Thyroid gland (tissue), 4 donors: ENCODE data around the gene TPPP2. TPM values are rescaled to one million over a fixed set of nuclear protein-coding genes. Genes with fewer than 3 reads are reported as not detected.

Experiments
- DNase-seq, 2 donors: peaks; one replicate each; pipeline ENCODE4 v3.0.0-alpha.2; 2019
- H3K27ac ChIP-seq, 3 donors: fragments of 200-600 bp; sonication (generic); 1 replicate in 2 of 3; 2 replicates in 1 of 3; pipeline ENCODE4 v1.5.1; 2016 to 2019; ENCODE audit warnings: mild to moderate bottlenecking in 1 of 3, moderate library complexity in 1 of 3
- H3K27me3 ChIP-seq: fragments of 200-600 bp; sonication (generic); one replicate; pipeline ENCODE4 v1.5.1; 2019
- H3K36me3 ChIP-seq, 2 donors: fragments of 200-600 bp; sonication (generic); one replicate each; pipeline ENCODE4 v1.5.1; 2016 to 2019
- H3K4me1 ChIP-seq, 2 donors: fragments of 200-600 bp; sonication (generic); one replicate each; pipeline ENCODE4 v1.5.1; 2017 to 2019
- H3K4me3 ChIP-seq, 3 donors: fragments of 200-600 bp; sonication (generic); replicated peaks in 1 of 3; 1 replicate in 2 of 3; 2 replicates in 1 of 3; pipeline ENCODE4 v1.5.1; 2016; ENCODE audit warnings: mild to moderate bottlenecking in 1 of 3
- H3K9me3 ChIP-seq: fragments of 200-600 bp; sonication (generic); one replicate; pipeline ENCODE4 v1.5.1; 2017
- CTCF ChIP-seq, 6 experiments: fragments of 200-600 bp in 3 of 6; fragments of 450-650 bp in 3 of 6; sonication (generic) in 3 of 6; IDR thresholded peaks; one replicate each; pipeline ENCODE4 v1.5.1; 2016 to 2019; ENCODE audit warnings: antibody characterized with exemption in 6 of 6, mild to moderate bottlenecking in 2 of 6, inconsistent platforms in 1 of 6, moderate library complexity in 1 of 6
- POLR2A ChIP-seq, 2 donors: fragments of 450-650 bp; IDR thresholded peaks; one replicate each; pipeline ENCODE4 v1.6.1; 2017; ENCODE audit warnings: antibody characterized with exemption in 2 of 2, mild to moderate bottlenecking in 2 of 2, moderate library complexity in 1 of 2
- WGBS, 2 donors: methylation state at CpG; one replicate each; pipeline ENCODE4 v1.1.5; 2017; 5-methylcytosine and 5-hydroxymethylcytosine counted together
- intact Hi-C: fragments of 100-400 bp; cut with DNase I; formaldehyde crosslinking; loops from one replicate; pipeline ENCODE4 v1.15.1; 2023
- total RNA-seq, 4 donors: library from RNA; depleted of rRNA; stranded (reverse); fragments of >200 nt; gene quantifications; one replicate each; pipeline ENCODE4 v1.2.3, GENCODE V29; 2016

The TPPP2 gene
- total RNA-seq, 4 donors from 2014 or later = not detected

- no peak overlapping the region for H3K4me3 ChIP-seq
- intact Hi-C loops = no loop called here
- TF ChIP-seq POLR2A (IDR thresholded peaks at IDR 0.05) = no peak
- no peak for TF ChIP-seq CTCF (IDR thresholded peaks at IDR 0.05)
- H3K36me3 ChIP-seq = no peaks in the 10 kb centered on the region
- WGBS, 2 donors = 51 to 80% methylated on average over 3 of the region's 3 CpGs
- H3K27ac ChIP-seq = peak overlapping the region in 2 of 3 donors; percentile 82 to 94
- no peak for DNase-seq
- H3K4me1 ChIP-seq = peaks cover 8 to 23% of the 10 kb centered on the region in 2 donors
- no peaks in the 10 kb centered on the region for H3K27me3 ChIP-seq
- H3K9me3 ChIP-seq = no peaks in the 10 kb centered on the region
Observed at GRCh38 chr14:21026988-21027315, 3.1 kb upstream of the TPPP2 start.

GRCh38 chr14:21030531-21030930, 514 bp downstream of the TPPP2 start:
- DNase-seq = no peak
- 82% methylated on average over 12 of the region's 12 CpGs for WGBS, 2 donors
- Histone ChIP-seq H3K27ac (no peak overlapping the region), H3K4me3 (no peak overlapping the region), H3K9me3 (no peaks in the 10 kb centered on the region), H3K4me1 (peaks cover 0 to 11% of the 10 kb centered on the region in 2 donors), H3K27me3 (no peaks in the 10 kb centered on the region), H3K36me3 (no peaks in the 10 kb centered on the region)
- intact Hi-C loops = no loop called here
- TF ChIP-seq POLR2A (IDR thresholded peaks at IDR 0.05) (no peak), CTCF (IDR thresholded peaks at IDR 0.05) (no peak)

DNA sequence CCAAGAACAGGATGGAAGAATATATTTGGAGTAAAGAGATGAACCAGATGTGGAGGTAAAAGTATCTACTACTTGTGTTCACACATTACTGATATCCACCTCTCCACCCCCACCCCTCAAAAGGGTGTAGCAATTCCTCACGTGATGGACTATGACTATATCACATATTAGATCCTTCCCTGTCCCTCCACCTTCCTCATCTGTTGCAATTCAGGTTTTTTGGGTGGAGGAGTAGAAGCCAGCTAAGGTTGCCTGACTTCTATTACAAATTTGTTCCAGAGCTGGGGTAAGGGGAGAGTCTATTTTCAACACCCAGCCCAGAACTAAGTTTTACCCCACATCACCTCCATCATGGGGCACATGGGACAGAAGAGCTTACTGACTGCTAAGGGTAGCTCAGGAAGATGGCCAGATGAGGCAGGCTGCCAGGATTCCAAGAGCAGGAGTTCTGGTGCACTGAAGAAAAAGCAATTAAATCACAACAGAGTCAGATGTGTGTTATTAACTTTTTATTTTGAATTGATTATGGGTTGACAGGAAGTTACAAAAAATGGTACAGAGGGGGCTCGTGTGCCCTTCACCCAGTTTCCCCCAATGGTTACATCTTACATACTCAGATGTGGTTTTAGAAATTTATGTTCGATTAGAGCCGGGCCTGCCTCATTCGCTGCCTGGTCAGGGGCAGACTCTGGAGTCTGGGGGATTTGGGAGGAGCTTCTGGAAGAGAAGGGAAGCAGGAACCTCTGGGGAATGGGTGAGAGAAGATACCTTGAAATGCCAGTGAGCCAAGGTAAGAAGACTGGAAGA, 2.5 kb downstream of the TPPP2 start:
- no peak overlapping the region for H3K4me3 ChIP-seq
- intact Hi-C loops = no loop called here
- WGBS, 2 donors = 86 to 93% methylated on average over 5 of the region's 5 CpGs
- TF ChIP-seq CTCF (IDR thresholded peaks at IDR 0.05) (no peak), POLR2A (IDR thresholded peaks at IDR 0.05) (no peak)
- no peaks in the 10 kb centered on the region for H3K4me1 ChIP-seq
- no peak for DNase-seq
- no peaks in the 10 kb centered on the region for H3K9me3 ChIP-seq
- no peaks in the 10 kb centered on the region for H3K27me3 ChIP-seq
- no peaks in the 10 kb centered on the region for H3K36me3 ChIP-seq
- no peak overlapping the region for H3K27ac ChIP-seq

- DNase-seq = no peak
- no peak overlapping the region for H3K4me3 ChIP-seq
- H3K27ac ChIP-seq = no peak overlapping the region
- no peaks in the 10 kb centered on the region for H3K36me3 ChIP-seq
- TF ChIP-seq POLR2A (IDR thresholded peaks at IDR 0.05) (no peak), CTCF (IDR thresholded peaks at IDR 0.05) (no peak)
- H3K27me3 ChIP-seq = no peaks in the 10 kb centered on the region
- H3K9me3 ChIP-seq = no peaks in the 10 kb centered on the region
- 88 to 89% methylated on average over 4 of the region's 4 CpGs for WGBS, 2 donors
- intact Hi-C loops = no loop called here
- H3K4me1 ChIP-seq = peaks cover 0 to 2% of the 10 kb centered on the region in 2 donors
Observed at GRCh38 chr14:21033133-21033698, 3.2 kb downstream of the TPPP2 start.

DNA sequence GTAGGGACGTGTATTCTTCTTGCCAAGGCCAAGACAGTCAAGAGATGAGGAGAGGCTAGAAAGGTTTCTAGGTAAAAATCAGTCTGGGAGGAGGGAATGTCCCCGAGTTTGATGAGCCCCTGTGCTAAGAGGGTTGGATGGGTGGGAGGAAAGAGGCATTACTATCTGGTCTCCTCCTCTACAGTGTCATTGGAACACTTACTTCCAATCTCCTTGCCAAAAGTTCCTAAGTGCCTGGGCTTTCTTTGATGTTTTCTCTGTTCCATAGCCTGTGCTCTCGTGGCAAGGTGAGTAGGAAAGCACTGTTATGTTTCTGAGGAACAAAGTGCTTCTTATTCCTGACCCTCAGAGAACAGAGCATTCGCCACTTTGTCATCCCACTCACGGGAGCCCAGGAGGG, 4.7 kb downstream of the TPPP2 start, which contains the start of gene RNASE13:
Gene RNASE13, minus strand, starts transcription at position 101 of the 400 bp plus-strand sequence. CDS start 519 bp downstream, outside the sequence.
- Histone ChIP-seq H3K27me3 (no peaks in the 10 kb centered on the region), H3K9me3 (no peaks in the 10 kb centered on the region), H3K36me3 (no peaks in the 10 kb centered on the region), H3K4me3 (no peak within 1 kb of the TSS), H3K27ac (no peak within 1 kb of the TSS), H3K4me1 (peaks cover 13 to 17% of the 10 kb centered on the region in 2 donors)
- intact Hi-C loops = no loop called here
- TF ChIP-seq CTCF (IDR thresholded peaks at IDR 0.05) (no peak), POLR2A (IDR thresholded peaks at IDR 0.05) (no peak)
- WGBS, 2 donors = 63 to 76% methylated on average over 5 of the region's 5 CpGs
- no peak for DNase-seq
